DMS53 (cell line): ENCODE results near the gene GPR83.
"Not testable (repeated sequence)": the region's sequence is repeated elsewhere in the genome, so short reads cannot be mapped to it uniquely, and the experiment has no call there.

Source experiments
- DNase-seq: peaks from one replicate; lab custom pipeline; 2025; lab: John Stamatoyannopoulos, UW

The GPR83 gene

GRCh38 chr11:94400839-94401772, at the start of gene GPR83:
Gene GPR83 (minus strand): TSS chr11:94401419. CDS start chr11:94401247, 172 bp downstream.
- peak; percentile 63 for DNase-seq

DNA sequence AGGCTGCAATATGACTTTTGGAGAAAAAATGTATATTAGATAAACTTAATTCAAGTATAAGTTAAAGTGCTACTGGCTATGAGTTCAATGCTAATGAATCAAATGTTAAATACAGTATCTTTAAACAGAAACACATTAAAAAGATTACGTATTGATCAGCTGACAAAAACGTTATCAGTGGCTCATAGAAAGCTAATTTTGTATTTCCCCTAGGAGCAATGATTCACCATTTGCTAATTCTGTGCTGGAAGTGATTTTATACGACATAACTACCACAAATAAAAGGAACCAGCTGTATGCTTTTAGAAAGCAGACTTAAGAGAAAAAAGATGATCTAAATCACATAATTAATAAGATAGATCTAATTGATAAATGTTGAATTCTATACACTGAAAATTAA, 48.8 kb upstream of the GPR83 start:
- DNase-seq: no peak

DNA sequence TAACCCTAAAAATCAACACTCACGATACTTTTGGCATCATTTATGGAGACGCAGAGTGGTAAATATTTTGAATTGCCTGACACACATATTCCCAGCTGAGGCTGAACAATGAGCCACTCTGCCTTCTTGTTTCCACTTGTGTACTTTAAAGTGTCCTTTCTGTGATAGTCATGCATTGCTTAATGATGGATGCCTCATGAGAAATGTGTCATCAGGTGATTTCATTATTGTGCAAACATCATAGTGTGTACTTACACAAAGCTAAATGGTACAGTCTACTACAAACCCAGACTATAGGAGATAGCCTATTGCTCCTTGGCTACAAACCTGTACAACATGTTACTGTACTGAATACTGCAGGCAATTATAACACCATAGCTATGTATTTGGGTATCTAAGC, 48.2 kb upstream of the GPR83 start:
- DNase-seq: peak; percentile 97

GRCh38 chr11:94449029-94449428, 47.8 kb upstream of the GPR83 start:
- DNase-seq: peak; percentile 72

DNA sequence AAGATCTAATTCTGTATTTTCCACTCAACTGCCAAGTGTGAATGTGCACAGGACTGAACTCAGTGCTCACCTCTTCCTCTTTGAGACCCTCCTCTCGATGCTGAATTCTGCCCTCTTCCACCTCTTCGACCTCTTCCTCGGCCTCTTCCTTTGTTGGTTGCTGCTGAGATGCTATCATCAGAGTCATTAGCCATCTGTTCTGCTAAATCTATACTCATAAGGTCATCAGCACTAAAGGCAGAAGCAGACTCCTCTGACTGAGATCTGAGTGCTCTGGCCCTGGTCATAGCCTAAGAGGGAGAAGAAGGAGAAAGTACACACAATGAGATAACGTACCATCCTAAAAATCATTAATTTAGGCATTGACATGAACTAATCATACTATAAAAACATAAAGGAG, 45.9 kb upstream of the GPR83 start:
- DNase-seq: no peak

GRCh38 chr11:94445641-94446040, 44.4 kb upstream of the GPR83 start:
- no peak for DNase-seq

DNA sequence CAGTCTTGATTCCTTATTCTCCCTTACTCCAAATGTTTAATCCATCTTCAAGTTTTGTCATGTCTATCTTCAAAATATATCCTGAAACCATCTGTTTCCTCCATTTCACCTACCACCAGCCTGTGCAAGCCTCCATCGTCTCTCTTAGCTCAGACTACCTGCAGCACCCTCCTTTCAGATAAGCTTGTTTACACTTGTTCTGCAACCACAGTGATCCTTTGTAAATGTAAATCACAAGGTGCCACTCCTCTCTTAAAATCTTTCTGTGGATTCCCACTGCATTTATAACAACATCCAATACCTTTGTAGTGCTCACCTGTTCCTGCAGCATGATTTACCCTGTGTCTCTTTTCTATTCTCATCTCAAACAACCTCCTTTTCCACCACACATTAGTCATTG, 31.8 kb upstream of the GPR83 start:
- DNase-seq: no peak

GRCh38 chr11:94424662-94425061, 23.4 kb upstream of the GPR83 start:
- DNase-seq: no peak

DNA sequence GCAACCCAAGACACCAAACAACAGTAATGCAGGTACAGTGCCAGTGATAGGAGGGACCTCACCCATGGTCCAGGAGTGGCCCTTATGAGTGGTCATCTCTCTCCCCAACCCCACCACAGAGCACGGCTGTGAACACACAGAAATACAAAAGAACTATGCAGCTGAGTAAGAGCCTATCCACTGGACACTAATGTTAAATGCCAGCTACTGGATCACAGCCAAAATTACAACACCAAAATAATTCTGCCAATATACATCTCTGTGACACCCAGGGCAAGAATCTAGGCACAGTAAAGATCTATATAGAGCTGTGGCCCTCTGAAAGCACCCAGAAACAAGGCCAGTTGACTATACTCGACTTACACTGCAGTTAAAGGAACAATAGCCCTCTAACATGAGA, 22.8 kb upstream of the GPR83 start:
- no peak for DNase-seq

GRCh38 chr11:94423507-94423906, 22.3 kb upstream of the GPR83 start:
- no peak for DNase-seq

- peak; percentile 36 for DNase-seq
Measured at GRCh38 chr11:94418123-94418765, 17.0 kb upstream of the GPR83 start.

DNA sequence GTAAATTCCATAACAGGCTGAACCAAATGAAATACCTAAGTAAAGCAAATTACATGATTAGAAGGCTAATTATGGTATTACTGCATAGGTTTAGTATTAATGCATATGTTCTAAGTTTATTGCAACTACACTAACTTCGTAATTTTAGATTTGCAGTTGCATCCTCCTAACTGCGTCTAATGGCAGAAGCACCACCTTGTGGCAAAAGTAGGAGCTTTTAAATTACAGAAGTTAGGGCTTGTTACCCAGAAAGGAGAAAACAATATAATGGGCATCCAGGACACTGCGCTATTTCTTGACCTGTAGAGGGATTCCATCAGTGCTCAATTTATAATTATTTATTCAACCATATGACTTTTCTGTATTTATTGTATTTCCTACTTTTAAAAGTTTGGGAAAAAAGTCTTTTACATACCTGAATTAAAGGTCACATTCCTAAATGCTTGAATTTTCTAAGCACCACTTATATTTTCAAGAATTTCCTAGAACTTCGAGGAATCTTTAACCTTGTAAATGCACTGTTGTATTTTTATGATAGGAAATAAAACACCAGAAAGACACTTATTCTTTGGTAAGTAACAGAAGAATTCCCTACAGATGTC, 16.3 kb upstream of the GPR83 start:
- peak; percentile 64 for DNase-seq

- no peak for DNase-seq
Measured at GRCh38 chr11:94405062-94405833, 4.0 kb upstream of the GPR83 start.

- no peak for DNase-seq
Measured at GRCh38 chr11:94402355-94402754, 1.1 kb upstream of the GPR83 start.

DNA sequence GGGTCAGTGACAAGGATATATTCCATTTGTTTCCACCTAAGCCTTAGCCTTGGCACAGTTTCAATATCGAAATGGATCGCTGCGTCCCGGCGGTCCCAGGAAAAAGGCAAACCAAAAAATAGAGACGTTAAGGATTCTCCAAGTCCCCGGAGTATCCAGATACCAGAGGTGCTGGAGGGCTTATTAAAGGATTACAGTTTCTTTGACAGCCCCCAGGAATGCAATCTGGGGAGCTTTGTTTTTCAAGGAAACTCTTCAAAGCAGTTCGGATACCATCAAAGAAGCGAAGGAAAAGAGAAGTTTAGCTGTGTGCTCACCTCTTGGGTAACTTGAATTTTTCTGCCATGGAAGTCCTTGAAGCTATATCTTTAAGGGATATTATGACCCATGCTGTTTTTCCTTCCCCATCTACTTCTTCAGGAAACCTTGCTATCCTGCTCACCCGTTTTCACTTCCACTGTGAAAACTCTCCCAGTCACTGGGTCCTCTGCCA, 600 bp upstream of the GPR83 start:
- no peak for DNase-seq

DNA sequence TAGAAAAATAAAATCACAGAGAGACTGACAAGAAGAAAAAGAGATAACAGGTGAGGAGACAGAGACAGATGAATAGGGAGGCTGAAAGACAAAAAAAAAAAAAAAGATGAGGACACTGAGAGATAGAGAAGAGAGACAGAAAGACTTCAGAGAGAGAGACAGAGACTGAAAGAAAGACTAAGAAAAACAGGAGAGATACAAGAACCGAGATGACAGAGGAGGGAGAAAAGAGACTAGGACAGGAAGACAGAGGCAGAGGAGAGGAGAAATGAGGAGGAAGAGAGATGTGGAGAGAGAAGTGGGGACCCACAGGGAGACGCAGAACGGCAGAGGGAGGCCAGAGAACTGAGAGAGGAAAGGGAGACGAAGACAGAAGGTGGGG, 771 bp downstream of the GPR83 start:
- no peak for DNase-seq

DNA sequence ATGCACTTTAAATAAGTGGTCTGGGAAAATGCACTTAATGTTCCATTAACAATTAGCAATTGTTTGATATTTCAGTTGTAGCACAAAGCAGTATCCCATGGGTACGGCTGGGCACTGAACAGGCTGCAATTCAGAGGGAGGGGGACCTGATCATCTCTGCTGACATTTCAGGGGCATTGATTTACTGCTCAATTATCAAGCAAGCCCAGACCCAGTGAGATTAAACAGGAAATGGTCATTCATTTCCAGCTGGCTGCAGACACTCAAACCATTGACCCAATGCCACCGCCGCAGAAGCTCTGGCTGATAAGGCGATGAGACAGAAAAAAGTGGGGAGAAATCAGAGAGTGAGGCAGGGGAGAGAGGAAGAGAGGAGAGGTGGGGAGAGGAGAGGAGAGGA, 1.2 kb downstream of the GPR83 start:
- DNase-seq: no peak

DNA sequence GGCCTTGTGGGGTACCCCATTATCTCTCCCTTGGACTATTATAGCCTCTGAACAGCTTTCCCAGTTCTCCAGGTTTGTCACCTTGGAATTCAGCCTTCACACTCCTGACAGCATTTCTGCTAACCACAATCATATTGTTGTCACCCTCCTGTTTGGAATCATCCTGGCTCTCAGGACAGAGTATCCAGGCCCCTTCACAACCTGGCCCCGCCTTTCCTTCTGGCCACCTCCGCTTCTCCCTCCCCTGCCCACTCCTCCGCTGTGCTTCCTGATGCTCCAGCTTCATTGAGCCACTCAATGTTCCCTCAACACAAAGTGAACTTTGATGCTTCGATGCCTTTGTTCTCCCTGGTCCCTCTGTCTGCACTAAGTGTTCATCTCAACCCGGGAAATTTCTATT, 3.1 kb downstream of the GPR83 start:
- no peak for DNase-seq

DNA sequence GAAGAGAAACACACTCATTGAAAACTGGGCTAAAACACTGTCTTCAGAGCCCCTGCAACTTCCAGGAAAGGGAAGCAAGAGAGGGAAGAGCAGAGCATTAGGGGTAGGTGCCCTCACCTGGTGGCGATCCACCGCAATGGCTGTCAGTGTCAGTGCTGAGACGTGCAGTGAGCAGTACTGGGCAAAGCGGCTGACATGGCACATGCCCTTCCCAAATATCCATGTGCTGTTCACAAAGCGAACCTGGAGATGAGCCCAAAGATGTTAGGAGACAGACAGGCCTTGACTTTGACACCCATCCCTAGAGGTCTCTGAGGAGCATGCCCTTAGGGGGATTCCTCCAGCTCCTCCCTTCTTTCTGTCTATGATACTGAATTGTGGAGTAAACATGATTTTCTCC, 4.9 kb downstream of the GPR83 start:
- no peak for DNase-seq

DNA sequence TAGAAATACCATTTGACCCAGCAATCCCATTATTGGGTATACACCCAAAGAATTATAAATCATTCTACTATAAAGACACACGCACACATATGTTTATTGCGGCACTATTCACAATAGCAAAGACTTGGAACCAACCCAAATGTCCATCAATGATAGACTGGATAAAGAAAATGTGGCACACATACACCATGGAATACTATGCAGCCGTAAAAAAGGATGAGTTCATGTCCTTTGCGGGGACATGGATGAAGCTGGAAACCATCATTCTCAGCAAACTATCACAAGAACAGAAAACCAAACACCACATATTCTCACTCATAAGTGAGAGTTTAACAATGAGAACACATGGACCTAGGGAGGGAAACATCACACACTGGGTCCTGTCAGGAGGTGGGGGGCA, 9.3 kb downstream of the GPR83 start:
- DNase-seq: not testable (repeated sequence)

GRCh38 chr11:94379613-94380012, 21.6 kb downstream of the GPR83 start:
- DNase-seq: no peak

- peak; percentile 21 for DNase-seq
Measured at GRCh38 chr11:94376841-94377240, 24.4 kb downstream of the GPR83 start.
